Measurements from ENCODE around the gene CRIP2. TPM values are rescaled to one million over a fixed set of nuclear protein-coding genes. Genes with fewer than 3 reads are reported as not detected.

CRIP2 gene
- total RNA-seq, 1 donor from 2014 or later: 19.2 TPM

DNA sequence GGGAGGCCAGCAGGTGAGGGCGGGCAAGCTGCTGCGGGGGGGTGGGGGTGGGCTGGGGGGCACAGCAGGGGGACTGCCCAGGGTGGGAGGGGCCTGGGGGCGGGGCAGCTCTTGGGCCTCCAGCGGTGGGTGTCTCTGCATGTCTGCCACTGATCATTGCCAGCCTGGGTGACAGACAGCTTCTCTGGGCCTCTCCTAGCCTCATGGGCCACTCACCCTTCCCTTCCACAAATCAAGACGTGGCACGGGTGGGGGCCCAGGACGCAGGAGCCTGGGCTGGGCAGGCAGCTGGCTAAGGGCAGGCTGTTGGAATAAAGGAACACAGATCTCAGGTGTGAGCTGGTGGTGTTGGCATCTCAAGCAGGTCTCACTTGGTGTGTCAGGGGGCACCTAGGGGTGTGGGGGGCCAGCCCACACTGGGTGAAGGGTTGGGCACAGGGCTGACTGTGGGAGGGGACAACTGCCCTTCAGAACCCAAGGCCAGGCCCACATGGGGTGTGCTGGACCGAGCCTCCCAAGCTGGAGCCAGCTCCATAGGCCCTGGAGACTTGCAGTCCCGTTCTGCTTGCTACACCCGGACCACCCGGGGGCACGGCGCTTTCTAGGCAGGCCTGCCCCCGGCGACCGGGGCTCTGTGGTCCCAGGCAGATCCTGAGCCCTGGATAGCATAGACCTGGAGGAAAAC is 19.4 kb downstream of the CRIP2 start:
- H3K4me3 Mint-ChIP-seq: no peak overlapping the region
- H3K36me3 Mint-ChIP-seq: no peaks in the 10 kb centered on the region
- H3K9me3 Mint-ChIP-seq: no peaks in the 10 kb centered on the region
- peaks cover 9% of the 10 kb centered on the region for H3K4me1 Mint-ChIP-seq
- no peak for DNase-seq (ENCODE audit: low spot score in 2 of 2, unreplicated experiment in 2 of 2)
- H3K27ac Mint-ChIP-seq: no peak overlapping the region
- TF ChIP-seq, protein P1, sequence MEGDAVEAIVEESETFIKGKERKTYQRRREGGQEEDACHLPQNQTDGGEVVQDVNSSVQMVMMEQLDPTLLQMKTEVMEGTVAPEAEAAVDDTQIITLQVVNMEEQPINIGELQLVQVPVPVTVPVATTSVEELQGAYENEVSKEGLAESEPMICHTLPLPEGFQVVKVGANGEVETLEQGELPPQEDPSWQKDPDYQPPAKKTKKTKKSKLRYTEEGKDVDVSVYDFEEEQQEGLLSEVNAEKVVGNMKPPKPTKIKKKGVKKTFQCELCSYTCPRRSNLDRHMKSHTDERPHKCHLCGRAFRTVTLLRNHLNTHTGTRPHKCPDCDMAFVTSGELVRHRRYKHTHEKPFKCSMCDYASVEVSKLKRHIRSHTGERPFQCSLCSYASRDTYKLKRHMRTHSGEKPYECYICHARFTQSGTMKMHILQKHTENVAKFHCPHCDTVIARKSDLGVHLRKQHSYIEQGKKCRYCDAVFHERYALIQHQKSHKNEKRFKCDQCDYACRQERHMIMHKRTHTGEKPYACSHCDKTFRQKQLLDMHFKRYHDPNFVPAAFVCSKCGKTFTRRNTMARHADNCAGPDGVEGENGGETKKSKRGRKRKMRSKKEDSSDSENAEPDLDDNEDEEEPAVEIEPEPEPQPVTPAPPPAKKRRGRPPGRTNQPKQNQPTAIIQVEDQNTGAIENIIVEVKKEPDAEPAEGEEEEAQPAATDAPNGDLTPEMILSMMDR (IDR thresholded peaks at IDR 0.05; ENCODE audit: unreplicated experiment): no peak
- peaks cover 4% of the 10 kb centered on the region for H3K27me3 Mint-ChIP-seq (ENCODE audit: low read depth)

- H3K4me1 Mint-ChIP-seq: peaks cover 4% of the 10 kb centered on the region
- TF ChIP-seq, protein P1 (IDR thresholded peaks at IDR 0.05; ENCODE audit: unreplicated experiment): no peak
- H3K27me3 Mint-ChIP-seq (ENCODE audit: low read depth): peaks cover 3% of the 10 kb centered on the region
- peak in 1 of 2 experiments; percentile 15 for DNase-seq (ENCODE audit: low spot score in 2 of 2, unreplicated experiment in 2 of 2)
- H3K27ac Mint-ChIP-seq: no peak overlapping the region
- H3K9me3 Mint-ChIP-seq: no peaks in the 10 kb centered on the region
- no peaks in the 10 kb centered on the region for H3K36me3 Mint-ChIP-seq
- no peak overlapping the region for H3K4me3 Mint-ChIP-seq
These were observed 19.9 kb downstream of the CRIP2 start for GRCh38 chr14:105494606-105494929.

DNA sequence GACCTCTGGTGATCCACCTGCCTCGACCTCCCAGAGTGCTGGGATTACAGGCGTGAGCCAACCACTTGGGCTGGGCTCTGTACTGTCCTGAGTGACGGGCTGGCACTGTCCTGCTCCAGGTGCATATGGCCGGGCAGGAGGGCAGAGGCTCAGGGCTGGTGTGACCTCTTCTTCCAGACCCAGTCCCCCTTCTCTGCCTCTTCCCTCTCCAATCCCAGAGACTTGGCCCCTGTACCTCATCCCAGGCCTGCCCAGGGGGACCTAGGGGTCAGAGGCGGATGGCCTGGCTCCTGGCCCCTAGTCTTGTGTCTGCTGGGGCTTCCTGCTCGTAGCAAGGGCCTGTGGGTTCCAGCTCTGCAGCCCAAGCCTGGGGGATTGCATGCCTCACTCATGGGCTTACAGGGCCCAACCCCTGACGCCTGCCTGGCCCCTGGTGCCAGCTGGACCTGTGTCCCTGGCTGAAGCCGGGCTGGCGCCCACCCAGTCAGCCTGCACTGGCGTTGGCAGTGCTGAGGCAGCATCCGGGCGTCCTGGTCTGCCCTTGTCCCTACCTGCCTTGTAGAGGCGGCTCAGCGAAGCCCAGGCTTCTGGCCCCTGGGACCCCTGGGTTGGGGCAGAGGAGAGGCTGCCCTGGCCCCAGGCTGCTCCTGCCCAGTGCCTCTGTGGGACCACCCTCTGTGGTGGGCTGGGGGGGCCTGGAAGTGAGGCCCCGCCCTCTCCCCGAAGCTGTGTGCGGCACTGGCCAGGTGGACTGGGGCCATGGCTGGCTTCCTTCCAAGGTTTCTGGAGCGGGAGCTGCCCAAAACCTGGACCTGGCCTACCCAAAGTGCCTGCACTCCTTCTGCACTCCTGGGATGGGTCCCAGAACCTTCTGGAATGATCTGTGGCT is 20.7 kb downstream of the CRIP2 start:
- TF ChIP-seq, protein P1 (IDR thresholded peaks at IDR 0.05; ENCODE audit: unreplicated experiment): no peak
- H3K4me3 Mint-ChIP-seq: no peak overlapping the region
- H3K36me3 Mint-ChIP-seq: no peaks in the 10 kb centered on the region
- H3K9me3 Mint-ChIP-seq: no peaks in the 10 kb centered on the region
- H3K4me1 Mint-ChIP-seq: peaks cover 3% of the 10 kb centered on the region
- DNase-seq (ENCODE audit: low spot score in 2 of 2, unreplicated experiment in 2 of 2): peak in 1 of 2 experiments; percentile 6
- peaks cover 2% of the 10 kb centered on the region for H3K27me3 Mint-ChIP-seq (ENCODE audit: low read depth)
- H3K27ac Mint-ChIP-seq: no peak overlapping the region

DNA sequence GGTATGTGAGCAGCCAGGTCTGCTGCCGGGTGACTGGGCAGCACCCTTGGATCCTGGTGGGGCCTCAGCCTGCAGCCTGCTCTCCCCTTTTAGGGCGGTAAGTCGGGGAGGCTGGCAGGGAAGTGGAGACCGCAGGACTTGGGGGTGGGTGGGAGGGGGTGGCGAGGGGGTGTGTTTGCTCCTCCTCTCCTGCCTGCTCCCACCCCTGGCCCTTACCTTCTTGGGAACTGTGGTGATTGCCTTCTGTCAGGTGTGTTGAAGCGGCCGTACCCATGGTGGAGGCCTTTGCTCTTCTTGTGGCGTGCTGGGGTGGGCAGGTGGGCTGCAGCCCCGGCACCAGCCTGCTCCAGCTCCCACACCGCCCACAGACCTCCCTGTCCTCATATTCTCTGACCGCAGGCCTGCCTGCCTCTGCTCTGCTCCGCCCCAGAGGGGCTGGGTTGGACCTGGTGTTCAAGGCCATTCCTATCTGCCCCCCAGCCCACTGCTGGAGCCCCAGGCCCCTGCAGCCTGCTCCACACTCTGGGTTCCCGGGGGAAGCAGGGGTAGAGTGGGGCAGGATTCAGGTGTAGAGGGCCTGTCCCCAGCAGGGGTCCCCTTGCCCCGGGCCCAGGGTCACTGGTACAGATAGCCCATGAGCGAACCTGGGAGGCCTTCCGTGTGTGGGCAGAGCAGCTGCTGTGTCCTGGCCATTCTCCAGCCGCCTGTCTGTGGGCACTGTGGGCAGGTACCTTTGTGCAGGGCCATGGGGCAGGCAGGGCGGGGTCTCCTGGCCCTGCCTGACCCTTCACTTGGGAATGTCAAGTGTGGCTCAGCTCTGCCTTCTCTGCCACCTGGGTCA is 21.6 kb downstream of the CRIP2 start:
- no peak overlapping the region for H3K27ac Mint-ChIP-seq
- H3K27me3 Mint-ChIP-seq (ENCODE audit: low read depth): no peaks in the 10 kb centered on the region
- no peaks in the 10 kb centered on the region for H3K36me3 Mint-ChIP-seq
- TF ChIP-seq, protein P1 (IDR thresholded peaks at IDR 0.05; ENCODE audit: unreplicated experiment): no peak
- H3K4me1 Mint-ChIP-seq: peaks cover 3% of the 10 kb centered on the region
- H3K9me3 Mint-ChIP-seq: no peaks in the 10 kb centered on the region
- no peak overlapping the region for H3K4me3 Mint-ChIP-seq
- DNase-seq (ENCODE audit: low spot score in 2 of 2, unreplicated experiment in 2 of 2): peak in 1 of 2 experiments; percentile 20

DNA sequence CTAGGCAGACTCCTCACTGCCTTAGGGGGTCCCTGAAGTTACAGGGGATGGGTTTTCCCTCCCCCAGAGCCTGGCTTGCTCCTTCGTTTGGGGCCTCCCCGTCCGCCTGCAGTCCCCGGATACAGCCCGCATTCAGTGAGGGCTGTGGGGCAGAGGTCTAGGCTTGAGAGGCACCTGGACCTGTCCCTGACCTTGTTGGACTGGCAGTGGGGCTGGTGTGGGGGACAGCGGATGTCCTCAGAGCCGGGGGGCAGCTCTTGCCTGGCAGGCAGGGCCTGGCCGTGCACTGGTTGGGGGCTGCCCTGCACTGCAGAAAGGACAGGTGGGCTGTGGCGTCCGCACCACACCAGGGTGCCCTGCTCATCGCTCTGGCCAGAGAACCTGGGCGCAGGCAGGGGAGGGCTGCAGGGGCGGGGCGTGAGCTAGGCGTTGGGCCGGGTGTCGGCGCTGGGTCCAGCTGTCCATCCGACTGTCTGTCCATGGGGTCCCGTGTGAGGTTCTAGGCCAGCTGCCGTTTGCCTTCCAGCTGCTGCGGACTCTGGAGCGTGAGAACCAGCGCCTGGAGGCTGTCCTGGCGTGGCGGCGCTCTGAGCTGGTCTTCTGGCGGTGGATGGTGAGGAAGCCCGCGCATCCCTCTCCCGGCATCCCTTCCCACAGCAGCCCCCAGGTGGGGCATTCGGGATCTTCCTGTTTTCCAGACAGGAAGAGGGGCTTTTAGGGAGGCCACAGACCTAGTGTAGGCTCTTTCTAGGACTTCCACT is 22.4 kb downstream of the CRIP2 start:
- DNase-seq (ENCODE audit: low spot score in 2 of 2, unreplicated experiment in 2 of 2): no peak
- TF ChIP-seq, protein P1 (IDR thresholded peaks at IDR 0.05; ENCODE audit: unreplicated experiment): no peak
- no peaks in the 10 kb centered on the region for H3K4me1 Mint-ChIP-seq
- no peaks in the 10 kb centered on the region for H3K36me3 Mint-ChIP-seq
- H3K4me3 Mint-ChIP-seq: no peak overlapping the region
- H3K9me3 Mint-ChIP-seq: no peaks in the 10 kb centered on the region
- no peaks in the 10 kb centered on the region for H3K27me3 Mint-ChIP-seq (ENCODE audit: low read depth)
- H3K27ac Mint-ChIP-seq: no peak overlapping the region

All from mesothelial cell of epicardium (in vitro differentiated cells).